WTC11 (cell line): Measurements from ENCODE around the gene EIF5A.

Experiments used
- CREM ChIP-seq: sonication (generic); formaldehyde crosslinking; IDR thresholded peaks from 2 replicates; pipeline ENCODE4 v1.8.1; 2022; ENCODE audit warnings: mild to moderate bottlenecking, missing genetic modification reagents, moderate library complexity
- FOXP1 ChIP-seq: sonication (generic); formaldehyde crosslinking; IDR thresholded peaks from 2 replicates; pipeline ENCODE4 v1.8.0; 2022; ENCODE audit warnings: missing genetic modification reagents, mild to moderate bottlenecking, moderate library complexity, borderline replicate concordance
- NFE2L1 ChIP-seq: sonication (generic); formaldehyde crosslinking; IDR thresholded peaks from 2 replicates; pipeline ENCODE4 v1.8.1; 2023; ENCODE audit warnings: missing genetic modification reagents
- TCF7 ChIP-seq: sonication (generic); formaldehyde crosslinking; IDR thresholded peaks from 2 replicates; pipeline ENCODE4 v1.8.0; 2022; ENCODE audit warnings: mild to moderate bottlenecking, low read depth, missing genetic modification reagents, moderate library complexity
- ZNF138 ChIP-seq: sonication (generic); formaldehyde crosslinking; conservative IDR thresholded peaks from 2 replicates; pipeline ENCODE4 v1.8.1; 2022; ENCODE audit warnings: mild to moderate bottlenecking, moderate library complexity, missing genetic modification reagents
- TF ChIP-seq, protein P1 (sequence below): sonication (generic); formaldehyde crosslinking; IDR thresholded peaks from 2 replicates; pipeline ENCODE4 v1.8.0; 2023; ENCODE audit warnings: missing genetic modification reagents, mild to moderate bottlenecking, borderline replicate concordance
- TF ChIP-seq, protein P2 (sequence below): fragments of 200-600 bp; IDR thresholded peaks from 2 replicates; pipeline ENCODE4 v1.8.0; 2022; ENCODE audit warnings: antibody characterized with exemption
- TF ChIP-seq, protein P3 (sequence below): sonication (generic); formaldehyde crosslinking; IDR thresholded peaks from 2 replicates; pipeline ENCODE4 v1.8.0; 2022; ENCODE audit warnings: missing genetic modification reagents
- TF ChIP-seq, protein P4 (sequence below): sonication (generic); formaldehyde crosslinking; IDR thresholded peaks from 2 replicates; pipeline ENCODE4 v1.8.1; 2022; ENCODE audit warnings: low read depth, missing genetic modification reagents, borderline replicate concordance
- TF ChIP-seq, protein P5 (sequence below): fragments of 250-450 bp; sonication (Bioruptor Pico); IDR thresholded peaks from 2 replicates; pipeline ENCODE4 v1.9.0; 2021; ENCODE audit warnings: moderate library complexity, mild to moderate bottlenecking, inconsistent platforms, borderline replicate concordance

DNA sequence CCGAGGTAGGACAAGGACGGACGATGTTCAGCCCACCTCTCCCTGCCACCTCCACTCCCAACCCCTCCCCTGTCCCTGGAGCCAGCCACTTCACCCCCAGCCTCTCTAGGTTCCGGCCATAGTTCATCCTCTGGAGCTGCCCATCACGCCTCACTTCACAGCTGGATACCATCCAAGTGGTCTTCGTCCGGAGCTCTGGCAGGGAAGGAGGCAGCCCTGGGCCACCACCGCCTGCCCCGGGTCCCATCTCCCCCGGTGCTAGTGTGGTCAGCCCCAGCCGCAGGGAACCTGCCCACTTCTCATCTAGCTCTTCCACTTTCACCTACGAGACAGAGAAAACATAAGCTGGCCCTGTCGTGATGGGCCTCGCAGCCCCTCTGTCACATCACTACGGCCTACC is 14.0 kb downstream of the EIF5A start:
- TF ChIP-seq, protein P1, sequence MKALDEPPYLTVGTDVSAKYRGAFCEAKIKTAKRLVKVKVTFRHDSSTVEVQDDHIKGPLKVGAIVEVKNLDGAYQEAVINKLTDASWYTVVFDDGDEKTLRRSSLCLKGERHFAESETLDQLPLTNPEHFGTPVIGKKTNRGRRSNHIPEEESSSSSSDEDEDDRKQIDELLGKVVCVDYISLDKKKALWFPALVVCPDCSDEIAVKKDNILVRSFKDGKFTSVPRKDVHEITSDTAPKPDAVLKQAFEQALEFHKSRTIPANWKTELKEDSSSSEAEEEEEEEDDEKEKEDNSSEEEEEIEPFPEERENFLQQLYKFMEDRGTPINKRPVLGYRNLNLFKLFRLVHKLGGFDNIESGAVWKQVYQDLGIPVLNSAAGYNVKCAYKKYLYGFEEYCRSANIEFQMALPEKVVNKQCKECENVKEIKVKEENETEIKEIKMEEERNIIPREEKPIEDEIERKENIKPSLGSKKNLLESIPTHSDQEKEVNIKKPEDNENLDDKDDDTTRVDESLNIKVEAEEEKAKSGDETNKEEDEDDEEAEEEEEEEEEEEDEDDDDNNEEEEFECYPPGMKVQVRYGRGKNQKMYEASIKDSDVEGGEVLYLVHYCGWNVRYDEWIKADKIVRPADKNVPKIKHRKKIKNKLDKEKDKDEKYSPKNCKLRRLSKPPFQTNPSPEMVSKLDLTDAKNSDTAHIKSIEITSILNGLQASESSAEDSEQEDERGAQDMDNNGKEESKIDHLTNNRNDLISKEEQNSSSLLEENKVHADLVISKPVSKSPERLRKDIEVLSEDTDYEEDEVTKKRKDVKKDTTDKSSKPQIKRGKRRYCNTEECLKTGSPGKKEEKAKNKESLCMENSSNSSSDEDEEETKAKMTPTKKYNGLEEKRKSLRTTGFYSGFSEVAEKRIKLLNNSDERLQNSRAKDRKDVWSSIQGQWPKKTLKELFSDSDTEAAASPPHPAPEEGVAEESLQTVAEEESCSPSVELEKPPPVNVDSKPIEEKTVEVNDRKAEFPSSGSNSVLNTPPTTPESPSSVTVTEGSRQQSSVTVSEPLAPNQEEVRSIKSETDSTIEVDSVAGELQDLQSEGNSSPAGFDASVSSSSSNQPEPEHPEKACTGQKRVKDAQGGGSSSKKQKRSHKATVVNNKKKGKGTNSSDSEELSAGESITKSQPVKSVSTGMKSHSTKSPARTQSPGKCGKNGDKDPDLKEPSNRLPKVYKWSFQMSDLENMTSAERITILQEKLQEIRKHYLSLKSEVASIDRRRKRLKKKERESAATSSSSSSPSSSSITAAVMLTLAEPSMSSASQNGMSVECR: no peak
- TF ChIP-seq FOXP1 (CRISPR knock-in tag) (no peak), NFE2L1 (no peak), ZNF138 (CRISPR knock-in tag) (no peak), CREM (CRISPR knock-in tag) (no peak), TCF7 (CRISPR knock-in tag) (no peak)
- TF ChIP-seq, protein P2, sequence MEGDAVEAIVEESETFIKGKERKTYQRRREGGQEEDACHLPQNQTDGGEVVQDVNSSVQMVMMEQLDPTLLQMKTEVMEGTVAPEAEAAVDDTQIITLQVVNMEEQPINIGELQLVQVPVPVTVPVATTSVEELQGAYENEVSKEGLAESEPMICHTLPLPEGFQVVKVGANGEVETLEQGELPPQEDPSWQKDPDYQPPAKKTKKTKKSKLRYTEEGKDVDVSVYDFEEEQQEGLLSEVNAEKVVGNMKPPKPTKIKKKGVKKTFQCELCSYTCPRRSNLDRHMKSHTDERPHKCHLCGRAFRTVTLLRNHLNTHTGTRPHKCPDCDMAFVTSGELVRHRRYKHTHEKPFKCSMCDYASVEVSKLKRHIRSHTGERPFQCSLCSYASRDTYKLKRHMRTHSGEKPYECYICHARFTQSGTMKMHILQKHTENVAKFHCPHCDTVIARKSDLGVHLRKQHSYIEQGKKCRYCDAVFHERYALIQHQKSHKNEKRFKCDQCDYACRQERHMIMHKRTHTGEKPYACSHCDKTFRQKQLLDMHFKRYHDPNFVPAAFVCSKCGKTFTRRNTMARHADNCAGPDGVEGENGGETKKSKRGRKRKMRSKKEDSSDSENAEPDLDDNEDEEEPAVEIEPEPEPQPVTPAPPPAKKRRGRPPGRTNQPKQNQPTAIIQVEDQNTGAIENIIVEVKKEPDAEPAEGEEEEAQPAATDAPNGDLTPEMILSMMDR: no peak
- TF ChIP-seq, protein P3, sequence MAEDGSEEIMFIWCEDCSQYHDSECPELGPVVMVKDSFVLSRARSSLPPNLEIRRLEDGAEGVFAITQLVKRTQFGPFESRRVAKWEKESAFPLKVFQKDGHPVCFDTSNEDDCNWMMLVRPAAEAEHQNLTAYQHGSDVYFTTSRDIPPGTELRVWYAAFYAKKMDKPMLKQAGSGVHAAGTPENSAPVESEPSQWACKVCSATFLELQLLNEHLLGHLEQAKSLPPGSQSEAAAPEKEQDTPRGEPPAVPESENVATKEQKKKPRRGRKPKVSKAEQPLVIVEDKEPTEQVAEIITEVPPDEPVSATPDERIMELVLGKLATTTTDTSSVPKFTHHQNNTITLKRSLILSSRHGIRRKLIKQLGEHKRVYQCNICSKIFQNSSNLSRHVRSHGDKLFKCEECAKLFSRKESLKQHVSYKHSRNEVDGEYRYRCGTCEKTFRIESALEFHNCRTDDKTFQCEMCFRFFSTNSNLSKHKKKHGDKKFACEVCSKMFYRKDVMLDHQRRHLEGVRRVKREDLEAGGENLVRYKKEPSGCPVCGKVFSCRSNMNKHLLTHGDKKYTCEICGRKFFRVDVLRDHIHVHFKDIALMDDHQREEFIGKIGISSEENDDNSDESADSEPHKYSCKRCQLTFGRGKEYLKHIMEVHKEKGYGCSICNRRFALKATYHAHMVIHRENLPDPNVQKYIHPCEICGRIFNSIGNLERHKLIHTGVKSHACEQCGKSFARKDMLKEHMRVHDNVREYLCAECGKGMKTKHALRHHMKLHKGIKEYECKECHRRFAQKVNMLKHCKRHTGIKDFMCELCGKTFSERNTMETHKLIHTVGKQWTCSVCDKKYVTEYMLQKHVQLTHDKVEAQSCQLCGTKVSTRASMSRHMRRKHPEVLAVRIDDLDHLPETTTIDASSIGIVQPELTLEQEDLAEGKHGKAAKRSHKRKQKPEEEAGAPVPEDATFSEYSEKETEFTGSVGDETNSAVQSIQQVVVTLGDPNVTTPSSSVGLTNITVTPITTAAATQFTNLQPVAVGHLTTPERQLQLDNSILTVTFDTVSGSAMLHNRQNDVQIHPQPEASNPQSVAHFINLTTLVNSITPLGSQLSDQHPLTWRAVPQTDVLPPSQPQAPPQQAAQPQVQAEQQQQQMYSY: no peak
- TF ChIP-seq, protein P4, sequence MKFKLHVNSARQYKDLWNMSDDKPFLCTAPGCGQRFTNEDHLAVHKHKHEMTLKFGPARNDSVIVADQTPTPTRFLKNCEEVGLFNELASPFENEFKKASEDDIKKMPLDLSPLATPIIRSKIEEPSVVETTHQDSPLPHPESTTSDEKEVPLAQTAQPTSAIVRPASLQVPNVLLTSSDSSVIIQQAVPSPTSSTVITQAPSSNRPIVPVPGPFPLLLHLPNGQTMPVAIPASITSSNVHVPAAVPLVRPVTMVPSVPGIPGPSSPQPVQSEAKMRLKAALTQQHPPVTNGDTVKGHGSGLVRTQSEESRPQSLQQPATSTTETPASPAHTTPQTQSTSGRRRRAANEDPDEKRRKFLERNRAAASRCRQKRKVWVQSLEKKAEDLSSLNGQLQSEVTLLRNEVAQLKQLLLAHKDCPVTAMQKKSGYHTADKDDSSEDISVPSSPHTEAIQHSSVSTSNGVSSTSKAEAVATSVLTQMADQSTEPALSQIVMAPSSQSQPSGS (CRISPR knock-in tag): no peak
- TF ChIP-seq, protein P5, sequence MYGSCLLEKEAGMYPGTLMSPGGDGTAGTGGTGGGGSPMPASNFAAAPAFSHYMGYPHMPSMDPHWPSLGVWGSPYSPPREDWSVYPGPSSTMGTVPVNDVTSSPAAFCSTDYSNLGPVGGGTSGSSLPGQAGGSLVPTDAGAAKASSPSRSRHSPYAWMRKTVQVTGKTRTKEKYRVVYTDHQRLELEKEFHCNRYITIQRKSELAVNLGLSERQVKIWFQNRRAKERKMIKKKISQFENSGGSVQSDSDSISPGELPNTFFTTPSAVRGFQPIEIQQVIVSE: no peak
